22Rv1 (cell line): ENCODE measurements around the gene NRG4.

Source experiments
- CTCF ChIP-seq: fragments of 450-650 bp; IDR thresholded peaks from 2 replicates; pipeline ENCODE4 v1.5.1; 2017; ENCODE audit warnings: mild to moderate bottlenecking
- ZFX ChIP-seq: fragments of 450-650 bp; IDR thresholded peaks from 2 replicates; pipeline ENCODE4 v1.6.1; 2017; ENCODE audit warnings: antibody characterized with exemption, borderline replicate concordance

DNA sequence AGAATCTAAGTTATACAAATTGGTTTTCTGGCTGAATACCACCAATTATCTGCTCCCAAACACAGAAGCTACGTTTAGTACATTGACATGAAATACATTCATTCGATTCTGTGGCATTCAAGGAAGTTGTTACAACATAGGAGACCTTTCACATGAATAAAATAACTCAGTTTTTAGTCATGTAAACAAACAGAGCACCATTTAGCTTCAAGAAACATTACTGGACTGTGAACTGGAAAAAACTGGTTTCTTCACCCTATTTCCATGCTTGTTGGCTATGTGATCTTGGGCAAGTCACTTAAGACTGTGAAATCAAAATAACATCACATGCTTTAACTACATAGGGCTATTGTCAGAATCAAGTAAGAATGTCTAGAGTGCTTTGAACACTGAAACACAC is 46.2 kb downstream of the NRG4 start:
- no peak for TF ChIP-seq CTCF
- TF ChIP-seq ZFX = no peak
